ENCODE measurements around the gene CR1L.
A peak's percentile ranks its signal among the peaks of the same experiment; 100 is the strongest.

Gene CR1L

DNA sequence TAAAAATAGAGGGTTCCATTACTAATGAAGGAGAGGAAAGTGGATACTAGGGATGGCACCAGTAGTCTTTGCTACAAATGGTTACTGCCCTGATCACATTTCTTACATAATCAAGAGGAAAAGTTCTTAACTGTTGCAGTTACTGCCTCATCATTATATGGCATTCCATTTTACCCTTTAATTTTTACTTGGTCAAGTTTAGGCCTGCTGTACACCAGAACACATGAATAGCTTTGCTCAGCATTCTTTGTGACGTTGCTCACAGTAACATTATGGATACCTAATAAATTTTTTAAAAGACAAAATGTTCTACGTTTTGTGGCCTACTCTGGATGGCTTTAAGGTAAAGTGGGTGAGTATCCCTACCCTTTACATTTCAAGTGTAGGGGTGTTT lies 38.6 kb upstream of the CR1L start:
- TF ChIP-seq CREB1 (IDR thresholded peaks at IDR 0.05; ENCODE audit: low read depth): no peak
- TF ChIP-seq TEAD4 (IDR thresholded peaks at IDR 0.05): no peak
- TF ChIP-seq EP300 (IDR thresholded peaks at IDR 0.05; ENCODE audit: borderline replicate concordance): no peak
- TF ChIP-seq FOXM1 (IDR thresholded peaks at IDR 0.05; ENCODE audit: borderline replicate concordance, low read depth): no peak
- TF ChIP-seq, protein P1, sequence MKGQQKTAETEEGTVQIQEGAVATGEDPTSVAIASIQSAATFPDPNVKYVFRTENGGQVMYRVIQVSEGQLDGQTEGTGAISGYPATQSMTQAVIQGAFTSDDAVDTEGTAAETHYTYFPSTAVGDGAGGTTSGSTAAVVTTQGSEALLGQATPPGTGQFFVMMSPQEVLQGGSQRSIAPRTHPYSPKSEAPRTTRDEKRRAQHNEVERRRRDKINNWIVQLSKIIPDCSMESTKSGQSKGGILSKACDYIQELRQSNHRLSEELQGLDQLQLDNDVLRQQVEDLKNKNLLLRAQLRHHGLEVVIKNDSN (IDR thresholded peaks at IDR 0.05): no peak
- TF ChIP-seq NFIC (IDR thresholded peaks at IDR 0.05): no peak
- no peak for TF ChIP-seq ZBTB7A (IDR thresholded peaks at IDR 0.05; ENCODE audit: low read depth)
- no peak for TF ChIP-seq RAD21 (IDR thresholded peaks at IDR 0.05; ENCODE audit: low read depth)
- TF ChIP-seq, protein P2, sequence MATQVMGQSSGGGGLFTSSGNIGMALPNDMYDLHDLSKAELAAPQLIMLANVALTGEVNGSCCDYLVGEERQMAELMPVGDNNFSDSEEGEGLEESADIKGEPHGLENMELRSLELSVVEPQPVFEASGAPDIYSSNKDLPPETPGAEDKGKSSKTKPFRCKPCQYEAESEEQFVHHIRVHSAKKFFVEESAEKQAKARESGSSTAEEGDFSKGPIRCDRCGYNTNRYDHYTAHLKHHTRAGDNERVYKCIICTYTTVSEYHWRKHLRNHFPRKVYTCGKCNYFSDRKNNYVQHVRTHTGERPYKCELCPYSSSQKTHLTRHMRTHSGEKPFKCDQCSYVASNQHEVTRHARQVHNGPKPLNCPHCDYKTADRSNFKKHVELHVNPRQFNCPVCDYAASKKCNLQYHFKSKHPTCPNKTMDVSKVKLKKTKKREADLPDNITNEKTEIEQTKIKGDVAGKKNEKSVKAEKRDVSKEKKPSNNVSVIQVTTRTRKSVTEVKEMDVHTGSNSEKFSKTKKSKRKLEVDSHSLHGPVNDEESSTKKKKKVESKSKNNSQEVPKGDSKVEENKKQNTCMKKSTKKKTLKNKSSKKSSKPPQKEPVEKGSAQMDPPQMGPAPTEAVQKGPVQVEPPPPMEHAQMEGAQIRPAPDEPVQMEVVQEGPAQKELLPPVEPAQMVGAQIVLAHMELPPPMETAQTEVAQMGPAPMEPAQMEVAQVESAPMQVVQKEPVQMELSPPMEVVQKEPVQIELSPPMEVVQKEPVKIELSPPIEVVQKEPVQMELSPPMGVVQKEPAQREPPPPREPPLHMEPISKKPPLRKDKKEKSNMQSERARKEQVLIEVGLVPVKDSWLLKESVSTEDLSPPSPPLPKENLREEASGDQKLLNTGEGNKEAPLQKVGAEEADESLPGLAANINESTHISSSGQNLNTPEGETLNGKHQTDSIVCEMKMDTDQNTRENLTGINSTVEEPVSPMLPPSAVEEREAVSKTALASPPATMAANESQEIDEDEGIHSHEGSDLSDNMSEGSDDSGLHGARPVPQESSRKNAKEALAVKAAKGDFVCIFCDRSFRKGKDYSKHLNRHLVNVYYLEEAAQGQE (IDR thresholded peaks at IDR 0.05; ENCODE audit: low read depth): no peak

DNA sequence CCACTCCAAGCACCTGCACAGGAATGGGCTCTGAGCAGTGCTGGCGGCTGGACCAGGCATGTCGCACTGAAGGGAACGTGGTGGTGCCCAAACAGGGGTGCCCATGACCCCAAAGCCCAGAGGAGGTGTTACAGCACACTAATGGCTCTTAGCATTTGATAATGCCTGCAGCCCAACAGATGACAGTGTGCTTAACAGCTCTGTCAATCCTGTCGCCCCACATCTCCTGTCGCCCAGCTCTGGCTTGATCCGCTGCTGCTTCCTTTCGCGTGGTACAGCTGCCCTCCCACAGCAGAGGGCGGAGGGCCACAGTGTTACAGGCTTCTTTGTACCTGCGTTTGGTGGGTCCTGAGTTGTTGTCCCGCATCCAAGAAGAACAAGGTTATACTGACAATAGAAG lies 32.2 kb upstream of the CR1L start:
- TF ChIP-seq, protein P3, sequence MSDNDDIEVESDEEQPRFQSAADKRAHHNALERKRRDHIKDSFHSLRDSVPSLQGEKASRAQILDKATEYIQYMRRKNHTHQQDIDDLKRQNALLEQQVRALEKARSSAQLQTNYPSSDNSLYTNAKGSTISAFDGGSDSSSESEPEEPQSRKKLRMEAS (IDR thresholded peaks at IDR 0.05): no peak
- TF ChIP-seq CEBPB (IDR thresholded peaks at IDR 0.05) (no peak), FOXM1 (IDR thresholded peaks at IDR 0.05; ENCODE audit: borderline replicate concordance, low read depth) (no peak), EGR1 (IDR thresholded peaks at IDR 0.05) (no peak), ZBTB7A (IDR thresholded peaks at IDR 0.05; ENCODE audit: low read depth) (no peak), NFIC (IDR thresholded peaks at IDR 0.05) (no peak), TAF1 (IDR thresholded peaks at IDR 0.05; ENCODE audit: low read depth) (no peak), YY1 (IDR thresholded peaks at IDR 0.05; ENCODE audit: low read depth) (no peak), RAD21 (IDR thresholded peaks at IDR 0.05; ENCODE audit: low read depth) (no peak), CREB1 (IDR thresholded peaks at IDR 0.05; ENCODE audit: low read depth) (no peak), TEAD4 (IDR thresholded peaks at IDR 0.05) (no peak), TCF12 (IDR thresholded peaks at IDR 0.05; ENCODE audit: low read depth) (no peak), EP300 (IDR thresholded peaks at IDR 0.05; ENCODE audit: borderline replicate concordance) (no peak)
- TF ChIP-seq, protein P1 (IDR thresholded peaks at IDR 0.05): no peak
- TF ChIP-seq, protein P2 (IDR thresholded peaks at IDR 0.05; ENCODE audit: low read depth): no peak

DNA sequence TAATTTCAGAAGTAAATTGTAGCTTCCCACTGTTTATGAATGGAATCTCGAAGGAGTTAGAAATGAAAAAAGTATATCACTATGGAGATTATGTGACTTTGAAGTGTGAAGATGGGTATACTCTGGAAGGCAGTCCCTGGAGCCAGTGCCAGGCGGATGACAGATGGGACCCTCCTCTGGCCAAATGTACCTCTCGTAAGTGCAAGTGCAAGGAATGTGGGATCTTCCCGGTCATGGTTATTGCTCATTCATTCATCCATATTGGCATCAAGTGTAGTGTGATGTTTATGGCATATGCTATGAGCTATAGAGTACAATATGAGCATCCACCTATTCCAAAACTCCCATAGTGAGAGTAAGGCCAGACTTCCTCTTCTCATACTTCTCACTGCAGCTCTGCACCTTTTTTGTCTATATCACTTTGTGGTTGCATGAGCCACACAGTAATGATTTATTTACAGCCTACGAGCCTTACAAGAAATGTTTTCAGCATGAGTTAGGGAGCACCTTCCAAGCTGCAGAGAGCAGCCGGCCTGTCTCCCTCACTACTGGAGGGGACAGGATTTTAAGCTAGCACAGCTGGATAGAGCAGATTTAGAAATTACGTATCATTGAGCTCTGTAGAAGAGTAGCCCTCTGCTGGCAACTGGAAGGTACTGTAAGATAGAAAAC lies 24.9 kb upstream of the CR1L start:
- TF ChIP-seq RAD21 (IDR thresholded peaks at IDR 0.05; ENCODE audit: low read depth) (peak; percentile 44), CEBPB (IDR thresholded peaks at IDR 0.05) (no peak)

DNA sequence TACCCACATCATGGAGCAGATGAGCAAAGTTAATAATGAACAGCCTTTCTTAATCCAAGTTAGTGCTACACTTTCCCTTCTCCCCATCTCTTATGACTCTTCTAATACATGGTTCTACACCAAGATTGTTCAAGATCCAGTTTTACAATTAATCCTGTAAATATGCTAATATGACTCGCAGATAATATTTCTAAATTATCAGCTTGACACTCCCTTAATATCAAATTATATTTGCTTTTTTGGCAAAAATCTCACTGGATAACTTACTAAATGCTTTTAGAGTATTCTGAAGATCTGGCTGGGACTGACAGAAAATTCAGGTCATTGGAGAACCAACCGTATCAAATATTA lies 24.4 kb upstream of the CR1L start:
- TF ChIP-seq YY1 (IDR thresholded peaks at IDR 0.05; ENCODE audit: low read depth): no peak
- TF ChIP-seq ZBTB7A (IDR thresholded peaks at IDR 0.05; ENCODE audit: low read depth): no peak
- no peak for TF ChIP-seq EGR1 (IDR thresholded peaks at IDR 0.05)
- no peak for TF ChIP-seq CEBPB (IDR thresholded peaks at IDR 0.05)
- TF ChIP-seq TEAD4 (IDR thresholded peaks at IDR 0.05): no peak
- no peak for TF ChIP-seq TAF1 (IDR thresholded peaks at IDR 0.05; ENCODE audit: low read depth)
- TF ChIP-seq, protein P3 (IDR thresholded peaks at IDR 0.05): no peak

DNA sequence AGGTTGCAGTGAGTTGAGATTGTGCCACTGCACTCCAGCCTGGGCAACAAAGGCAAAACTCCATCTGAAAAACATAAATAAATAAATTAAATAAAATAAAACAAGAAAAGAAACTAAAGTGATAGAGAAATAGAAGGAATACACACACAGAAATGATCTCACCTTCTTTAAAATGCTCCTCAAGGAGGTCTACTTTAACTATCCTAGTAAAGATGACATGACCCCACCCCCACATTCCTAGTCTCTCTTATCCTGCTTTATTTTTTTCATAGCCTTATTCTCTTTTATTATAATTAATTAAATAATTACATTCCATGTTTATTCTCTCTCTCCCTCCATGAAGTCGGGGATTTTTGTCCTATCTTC lies 18.0 kb upstream of the CR1L start:
- TF ChIP-seq NFIC (IDR thresholded peaks at IDR 0.05) (no peak), FOXM1 (IDR thresholded peaks at IDR 0.05; ENCODE audit: borderline replicate concordance, low read depth) (no peak), YY1 (IDR thresholded peaks at IDR 0.05; ENCODE audit: low read depth) (no peak), EP300 (IDR thresholded peaks at IDR 0.05; ENCODE audit: borderline replicate concordance) (no peak), RAD21 (IDR thresholded peaks at IDR 0.05; ENCODE audit: low read depth) (no peak), TAF1 (IDR thresholded peaks at IDR 0.05; ENCODE audit: low read depth) (no peak), TCF12 (IDR thresholded peaks at IDR 0.05; ENCODE audit: low read depth) (no peak), CEBPB (IDR thresholded peaks at IDR 0.05) (no peak), TEAD4 (IDR thresholded peaks at IDR 0.05) (no peak), ZBTB7A (IDR thresholded peaks at IDR 0.05; ENCODE audit: low read depth) (no peak), EGR1 (IDR thresholded peaks at IDR 0.05) (no peak), CREB1 (IDR thresholded peaks at IDR 0.05; ENCODE audit: low read depth) (no peak)
- TF ChIP-seq, protein P3 (IDR thresholded peaks at IDR 0.05): no peak
- TF ChIP-seq, protein P2 (IDR thresholded peaks at IDR 0.05; ENCODE audit: low read depth): no peak
- TF ChIP-seq, protein P1 (IDR thresholded peaks at IDR 0.05): no peak
